Measurements from ENCODE around the gene ARRDC4.

DNA sequence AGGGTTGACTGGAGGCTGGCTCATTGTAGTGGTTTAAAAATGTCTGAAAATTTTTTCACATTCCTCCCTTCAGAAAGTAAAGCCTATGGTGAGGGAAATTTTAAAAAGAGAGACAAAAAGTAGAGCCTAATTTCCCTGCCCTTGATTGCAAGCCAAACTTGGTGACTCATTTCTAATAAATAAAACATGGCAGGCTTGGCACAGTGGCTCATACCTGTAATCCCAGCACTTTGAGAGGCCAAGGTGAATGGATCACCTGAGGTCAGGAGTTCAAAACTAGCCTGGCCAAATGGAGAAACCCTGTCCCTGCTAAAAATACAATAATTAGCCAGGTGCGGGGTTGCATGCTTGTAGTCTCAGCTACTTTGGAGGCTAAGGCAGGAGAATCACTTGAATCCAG lies 18.9 kb upstream of the ARRDC4 start:
- TF ChIP-seq FOXP2 (optimal IDR thresholded peaks at IDR 0.05; ENCODE audit: control extremely low read depth, extremely low read length, insufficient read depth) (no peak), POLR2AphosphoS5 (IDR thresholded peaks at IDR 0.05; ENCODE audit: borderline replicate concordance, low read depth, low read length) (no peak)

Data from SK-N-MC (cell line).